Endothelial cell of umbilical vein (primary cell): Measurements from ENCODE around the gene DLL4. TPM values are rescaled to one million over a fixed set of nuclear protein-coding genes. Genes with fewer than 3 reads are reported as not detected.

Source experiments
- BruUV-seq: library from RNA; stranded (reverse); fragments of 400-500 nt; replicated peaks from 2 replicates; lab custom pipeline; 2021; lab: Mats Ljungman, UMichigan
- CTCF ChIA-PET: fragments of 300-600, 350-600 bp; sonication (Branson Sonifier 250); formaldehyde crosslinking; loops from one replicate; lab custom pipeline; 2021; ENCODE audit warnings: antibody characterized with exemption, inconsistent platforms; lab: Charles Lee
- POLR2A ChIA-PET: fragments of 300-600, 350-600 bp; sonication (Branson Sonifier 250); formaldehyde crosslinking; loops from one replicate; lab custom pipeline; 2021; ENCODE audit warnings: antibody characterized with exemption, inconsistent platforms; lab: Charles Lee
- DNase-seq: peaks from one replicate; pipeline ENCODE4 v3.0.0-alpha.2; 2011; ENCODE audit warnings: low read depth, low spot score
- FAIRE-seq: peaks from 2 replicates; lab custom pipeline; 2011; peaks lifted over from hg19 to GRCh38; lab: Jason Lieb, UNC
- H2AFZ ChIP-seq: 2 replicates; pipeline ENCODE4 v1.6.0; 2012; ENCODE audit warnings: low read depth, low read length, control low read depth, inconsistent platforms
- H3K27ac ChIP-seq: 2 replicates; pipeline ENCODE4 v1.5.1; 2011; ENCODE audit warnings: low read depth, mild to moderate bottlenecking, control low read depth, low read length, moderate library complexity; ENCODE audit not compliant: insufficient read depth
- H3K27me3 ChIP-seq, 2 experiments: 2 replicates each; pipeline versions ENCODE4 v1.6.0 to v1.6.1; 2011; ENCODE audit warnings: low read length in 2 of 2, mixed read lengths in 1 of 2; ENCODE audit not compliant: control insufficient read depth in 2 of 2, insufficient read depth in 2 of 2
- H3K36me3 ChIP-seq, 2 experiments: 2 replicates in 1 of 2; 3 replicates in 1 of 2; pipeline ENCODE4 v1.5.1; 2011; ENCODE audit warnings: low read length in 2 of 2, mild to moderate bottlenecking in 1 of 2, moderate library complexity in 1 of 2; ENCODE audit not compliant: control insufficient read depth in 2 of 2, insufficient read depth in 2 of 2; ENCODE audit errors: extremely low read depth in 1 of 2
- H3K4me1 ChIP-seq: 3 replicates; pipeline ENCODE4 v1.5.1; 2011; ENCODE audit warnings: mild to moderate bottlenecking, low read length; ENCODE audit not compliant: control insufficient read depth, insufficient read depth; ENCODE audit errors: extremely low read depth
- H3K4me2 ChIP-seq: 2 replicates; pipeline ENCODE4 v1.6.1; 2011; ENCODE audit warnings: low read length, control low read depth, mixed read lengths; ENCODE audit not compliant: insufficient read depth
- H3K4me3 ChIP-seq, 3 experiments: fragments of 200-600 bp in 1 of 3; sonication (generic), shearing (Covaris generic) in 1 of 3; replicated peaks in 1 of 3; 2 replicates each; pipeline ENCODE4 v1.5.1; 2011 to 2016; ENCODE audit warnings: control low read depth in 3 of 3, low read length in 3 of 3, mild to moderate bottlenecking in 2 of 3, inconsistent platforms in 1 of 3, low read depth in 1 of 3, moderate library complexity in 1 of 3; ENCODE audit not compliant: insufficient read depth in 1 of 3
- H3K79me2 ChIP-seq: 2 replicates; pipeline ENCODE4 v1.6.0; 2012; ENCODE audit warnings: low read length, inconsistent platforms; ENCODE audit not compliant: control insufficient read depth, insufficient read depth
- H3K9ac ChIP-seq: replicated peaks from 2 replicates; pipeline ENCODE3; 2011; ENCODE audit warnings: low read length, control low read depth; ENCODE audit not compliant: insufficient read depth; ENCODE audit errors: extremely low read depth
- H3K9me1 ChIP-seq: replicated peaks from 3 replicates; pipeline ENCODE4 v1.6.0; 2011; ENCODE audit warnings: mild to moderate bottlenecking, low read length; ENCODE audit not compliant: control insufficient read depth, insufficient read depth; ENCODE audit errors: extremely low read depth
- H3K9me3 ChIP-seq: replicated peaks from 2 replicates; pipeline ENCODE4 v1.5.1; 2012; ENCODE audit warnings: low read length, inconsistent platforms; ENCODE audit not compliant: control insufficient read depth, insufficient read depth
- H4K20me1 ChIP-seq: replicated peaks from 2 replicates; pipeline ENCODE3; 2011; ENCODE audit warnings: mild to moderate bottlenecking, low read length; ENCODE audit not compliant: control insufficient read depth, insufficient read depth; ENCODE audit errors: extremely low read depth
- EZH2 ChIP-seq: IDR thresholded peaks from 2 replicates; pipeline ENCODE4 v1.6.1; 2012; ENCODE audit warnings: borderline replicate concordance, low read depth, mild to moderate bottlenecking, moderate library complexity, low read length, inconsistent platforms; ENCODE audit not compliant: severe bottlenecking
- FOS ChIP-seq: IDR thresholded peaks from 2 replicates; pipeline ENCODE4 v1.6.1; 2011; ENCODE audit warnings: mild to moderate bottlenecking, low read length, moderate library complexity, borderline replicate concordance; ENCODE audit not compliant: insufficient read depth
- GATA2 ChIP-seq: IDR thresholded peaks from 2 replicates; pipeline ENCODE4 v1.7.0; 2011; ENCODE audit warnings: low read depth, mild to moderate bottlenecking, moderate library complexity, mixed read lengths, low read length; ENCODE audit not compliant: insufficient read length, insufficient read depth
- JUN ChIP-seq: IDR thresholded peaks from 2 replicates; pipeline ENCODE4 v1.6.1; 2011; ENCODE audit warnings: borderline replicate concordance, low read depth; ENCODE audit not compliant: insufficient read length, insufficient read depth
- MYC ChIP-seq: IDR thresholded peaks from one replicate; pipeline ENCODE4 v1.6.1; 2011; ENCODE audit warnings: mild to moderate bottlenecking, low read depth, low read length
- POLR2A ChIP-seq: IDR thresholded peaks from 2 replicates; pipeline ENCODE4 v1.6.1; 2012; ENCODE audit warnings: low read depth, mild to moderate bottlenecking, control low read depth, low read length
- POLR2AphosphoS5 ChIP-seq: IDR thresholded peaks from 2 replicates; pipeline ENCODE4 v1.6.1; 2012; ENCODE audit warnings: low read depth, mild to moderate bottlenecking, control low read depth, low read length, moderate library complexity; ENCODE audit not compliant: insufficient read depth
- dilution Hi-C: fragments of 300-500 bp; cut with MboI; formaldehyde crosslinking; loops from one replicate; pipeline ENCODE4 v1.15.0; 2019; ENCODE audit warnings: low sequenced_read_pairs; ENCODE audit not compliant: extremely low pct_ligation_motif_present
- intact Hi-C: fragments of 100-400 bp; cut with micrococcal nuclease; formaldehyde crosslinking; loops from one replicate; pipeline ENCODE4 v1.10.0; 2022
- polyA plus RNA-seq, 4 experiments: library from polyadenylated mRNA; depleted of rRNA in 3 of 4; stranded (reverse) in 3 of 4; unstranded in 1 of 4; fragments of >200 nt; gene quantifications; 2 replicates each; pipeline versions ENCODE4 v1.2.1 to v1.2.3, GENCODE V29; 2011 to 2012; ENCODE audit warnings: missing spikeins in 1 of 4
- total RNA-seq: library from RNA; stranded (reverse); gene quantifications from 2 replicates; pipeline ENCODE4 v1.2.3, GENCODE V29; 2021
- TF ChIP-seq, protein P1 (sequence below), 2 donors: IDR thresholded peaks; 1 replicate in 1 of 2; 2 replicates in 1 of 2; pipeline ENCODE4 v1.5.1; 2011; ENCODE audit warnings: low read length in 2 of 2, mild to moderate bottlenecking in 2 of 2, moderate library complexity in 2 of 2, control low read depth in 1 of 2, inconsistent platforms in 1 of 2, low read depth in 1 of 2; ENCODE audit not compliant: insufficient read depth in 1 of 2; ENCODE audit errors: extremely low read depth in 1 of 2
- TF ChIP-seq, protein P2 (sequence below): IDR thresholded peaks from 2 replicates; pipeline ENCODE4 v1.6.1; 2011; ENCODE audit not compliant: insufficient read depth, insufficient read length

The DLL4 gene
- total and polyA plus RNA-seq, 2 donors (not counting 3 experiments of a cell fraction or from before 2014, with no cell fraction given) = 55.2 to 57.8 TPM

DNA sequence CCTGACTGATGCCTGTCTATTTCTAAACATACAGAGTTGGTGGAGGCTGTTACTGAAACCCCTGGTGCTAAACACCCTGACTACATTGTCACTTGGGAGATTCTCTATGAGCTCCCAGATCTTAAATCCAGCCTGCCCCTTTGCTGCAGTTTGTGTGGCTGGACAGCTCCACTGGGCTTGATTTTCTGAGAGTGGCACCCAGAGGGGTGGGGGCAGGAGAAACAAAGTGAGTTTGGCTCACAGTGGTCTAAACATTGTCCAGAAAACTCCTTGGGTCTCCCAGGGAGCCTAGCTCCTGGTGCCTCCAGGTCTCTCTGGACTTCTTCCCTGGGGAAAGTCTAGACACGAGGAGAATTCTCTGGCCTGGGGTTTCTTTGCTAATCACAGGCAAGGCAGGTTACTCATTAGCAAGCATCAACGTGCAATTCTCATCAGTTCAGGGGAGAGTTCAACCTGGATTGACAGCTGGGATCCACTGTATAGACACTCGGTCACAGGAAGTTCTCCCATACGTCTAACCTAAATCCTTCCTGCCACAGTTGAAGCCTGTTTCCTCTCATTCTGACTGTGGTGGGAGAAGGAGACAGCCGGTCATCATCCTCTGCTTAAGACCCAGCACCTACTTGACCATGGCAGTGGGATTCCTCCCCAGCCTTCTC, 7.1 kb upstream of the DLL4 start:
- no peak overlapping the region for H3K4me3 ChIP-seq
- TF ChIP-seq, protein P1, sequence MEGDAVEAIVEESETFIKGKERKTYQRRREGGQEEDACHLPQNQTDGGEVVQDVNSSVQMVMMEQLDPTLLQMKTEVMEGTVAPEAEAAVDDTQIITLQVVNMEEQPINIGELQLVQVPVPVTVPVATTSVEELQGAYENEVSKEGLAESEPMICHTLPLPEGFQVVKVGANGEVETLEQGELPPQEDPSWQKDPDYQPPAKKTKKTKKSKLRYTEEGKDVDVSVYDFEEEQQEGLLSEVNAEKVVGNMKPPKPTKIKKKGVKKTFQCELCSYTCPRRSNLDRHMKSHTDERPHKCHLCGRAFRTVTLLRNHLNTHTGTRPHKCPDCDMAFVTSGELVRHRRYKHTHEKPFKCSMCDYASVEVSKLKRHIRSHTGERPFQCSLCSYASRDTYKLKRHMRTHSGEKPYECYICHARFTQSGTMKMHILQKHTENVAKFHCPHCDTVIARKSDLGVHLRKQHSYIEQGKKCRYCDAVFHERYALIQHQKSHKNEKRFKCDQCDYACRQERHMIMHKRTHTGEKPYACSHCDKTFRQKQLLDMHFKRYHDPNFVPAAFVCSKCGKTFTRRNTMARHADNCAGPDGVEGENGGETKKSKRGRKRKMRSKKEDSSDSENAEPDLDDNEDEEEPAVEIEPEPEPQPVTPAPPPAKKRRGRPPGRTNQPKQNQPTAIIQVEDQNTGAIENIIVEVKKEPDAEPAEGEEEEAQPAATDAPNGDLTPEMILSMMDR (IDR thresholded peaks at IDR 0.05; ENCODE audit: extremely low read depth in 1 of 2, insufficient read depth in 1 of 2, low read depth in 1 of 2, low read length in 2 of 2) = no peak
- TF ChIP-seq FOS (no peak), GATA2 (no peak), POLR2A (no peak), JUN (no peak), POLR2AphosphoS5 (no peak), MYC (no peak), EZH2 (no peak)
- TF ChIP-seq, protein P2, sequence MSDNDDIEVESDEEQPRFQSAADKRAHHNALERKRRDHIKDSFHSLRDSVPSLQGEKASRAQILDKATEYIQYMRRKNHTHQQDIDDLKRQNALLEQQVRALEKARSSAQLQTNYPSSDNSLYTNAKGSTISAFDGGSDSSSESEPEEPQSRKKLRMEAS = no peak
- H4K20me1 ChIP-seq = no peaks in the 10 kb centered on the region
- no TSS peak for BruUV-seq
- DNase-seq (no peak), FAIRE-seq (no peak)
- no peaks in the 10 kb centered on the region for H3K79me2 ChIP-seq
- intact Hi-C loops = no loop called here
- no peak overlapping the region for H3K27ac ChIP-seq
- no peaks in the 10 kb centered on the region for H3K9me1 ChIP-seq
- ChIA-PET POLR2A (no interaction called here), CTCF (interaction anchor here (0.7 to 12.4 kb wide), 5 partner anchors 8 to 96 kb away, joined by 3 to 260 read pairs (median 7); partner anchors contain the start of gene VPS18)
- H3K9me3 ChIP-seq = no peaks in the 10 kb centered on the region
- no peak overlapping the region for H3K4me2 ChIP-seq
- no peaks in the 10 kb centered on the region for H3K36me3 ChIP-seq
- dilution Hi-C loops = no loop called here
- peaks cover 32% of the 10 kb centered on the region for H3K4me1 ChIP-seq
- no peak overlapping the region for H2AFZ ChIP-seq
- no peak overlapping the region for H3K9ac ChIP-seq
- peaks cover 8 to 11% of the 10 kb centered on the region in 2 experiments for H3K27me3 ChIP-seq
